Motor neuron (in vitro differentiated cells): ENCODE data around the gene SLC1A2. TPM values are rescaled to one million over a fixed set of nuclear protein-coding genes. Genes with fewer than 3 reads are reported as not detected.

Experiments
- ATAC-seq, 8 experiments: fragments of 200-7000 bp; cut with Tn5 transposase; replicated peaks in 6 of 8; 2 replicates each; pipeline ENCODE4 v1.8.0; 2021; ENCODE audit warnings: mild to moderate bottlenecking in 8 of 8, moderate library complexity in 8 of 8
- H3K27ac ChIP-seq, 2 donors: fragments of 250-450 bp; sonication (Bioruptor Pico); 2 replicates each; pipeline ENCODE4 v1.9.0; 2021; ENCODE audit warnings: antibody characterized with exemption in 2 of 2, mild to moderate bottlenecking in 2 of 2, moderate library complexity in 1 of 2
- H3K4me1 ChIP-seq, 2 donors: fragments of 250-450 bp; sonication (Bioruptor Pico); replicated peaks in 1 of 2; 2 replicates each; pipeline ENCODE4 v1.6.1; 2021; ENCODE audit warnings: antibody characterized with exemption in 2 of 2, mild to moderate bottlenecking in 2 of 2, moderate library complexity in 1 of 2
- H3K4me3 ChIP-seq, 5 donors: fragments of 250-450 bp; sonication (Bioruptor Pico); 2 replicates each; pipeline ENCODE4 v1.9.0; 2021; ENCODE audit warnings: antibody characterized with exemption in 5 of 5, mild to moderate bottlenecking in 5 of 5, moderate library complexity in 4 of 5
- WGBS, 10 experiments: fragments of 450-650 bp; shearing (Covaris generic); methylation state at CpG; one replicate each; pipeline ENCODE4 v1.0.0; 2022; 5-methylcytosine and 5-hydroxymethylcytosine counted together
- in situ Hi-C, 9 experiments: fragments of 400-800 bp; cut with MboI; loops; one replicate each; pipeline ENCODE4 v1.15.0; 2021; ENCODE audit warnings: low sequenced_read_pairs in 9 of 9, low pct_unique_long_range_greater_than_20kb in 2 of 9; ENCODE audit not compliant: unreplicated experiment in 9 of 9
- total RNA-seq, 8 experiments: library from RNA; unstranded; fragments of 300-600 nt; gene quantifications; 2 replicates each; pipeline versions ENCODE4 v1.2.3 to v1.2.4, GENCODE V29; 2022

SLC1A2 gene
- total RNA-seq, 8 experiments from 2014 or later: 1.3 to 96.2 (median 57.1) TPM

GRCh38 chr11:35313066-35313759, 106.1 kb downstream of the SLC1A2 start:
- in situ Hi-C loops: no loop called here
- Histone ChIP-seq H3K4me3 (no peak overlapping the region), H3K4me1 (peaks cover 2 to 6% of the 10 kb centered on the region in 2 donors), H3K27ac (no peak overlapping the region)
- WGBS, 10 experiments: 64 to 100% (median 76%) methylated on average over 1 to 7 of the region's 7 CpGs
- ATAC-seq: no peak

- Histone ChIP-seq H3K4me1 (peaks cover 9 to 16% of the 10 kb centered on the region in 2 donors), H3K27ac (no peak overlapping the region), H3K4me3 (no peak overlapping the region)
- in situ Hi-C loops: no loop called here
- ATAC-seq: peak in 3 of 8 experiments; percentile 45 to 94 (median 79)
- WGBS, 10 experiments: 0 to 100% (median 94%) methylated on average over 1 to 3 of the region's 3 CpGs; no CpG with 5 or more reads in 3 of the 10 experiments
These were observed 108.0 kb downstream of the SLC1A2 start for GRCh38 chr11:35311331-35311730.

GRCh38 chr11:35308157-35308556, 111.2 kb downstream of the SLC1A2 start:
- WGBS, 10 experiments: 60 to 100% (median 86%) methylated on average over 1 to 8 of the region's 9 CpGs
- Histone ChIP-seq H3K27ac (peak overlapping the region in 1 of 2 donors; percentile 37), H3K4me1 (peaks cover 9 to 16% of the 10 kb centered on the region in 2 donors), H3K4me3 (no peak overlapping the region)
- in situ Hi-C loops: no loop called here
- peak in 4 of 8 experiments; percentile 19 to 46 (median 35) for ATAC-seq

GRCh38 chr11:35307221-35307621, 112.1 kb downstream of the SLC1A2 start:
- peaks cover 9 to 16% of the 10 kb centered on the region in 2 donors for H3K4me1 ChIP-seq
- no peak for ATAC-seq
- in situ Hi-C loops: no loop called here
- H3K27ac ChIP-seq: peak overlapping the region in 1 of 2 donors; percentile 51
- 52 to 100% (median 99%) methylated on average over 2 to 4 of the region's 4 CpGs; no CpG with 5 or more reads in 2 of the 10 experiments for WGBS, 10 experiments
- no peak overlapping the region for H3K4me3 ChIP-seq

GRCh38 chr11:35305670-35306382, 113.5 kb downstream of the SLC1A2 start:
- in situ Hi-C loops: no loop called here
- Histone ChIP-seq H3K4me1 (peaks cover 9 to 16% of the 10 kb centered on the region in 2 donors), H3K4me3 (no peak overlapping the region), H3K27ac (no peak overlapping the region)
- WGBS, 10 experiments: 0 to 100% (median 86%) methylated on average over 1 to 11 of the region's 14 CpGs
- ATAC-seq: peak; percentile 30 to 89 (median 62)

GRCh38 chr11:35304900-35305460, 114.4 kb downstream of the SLC1A2 start:
- Histone ChIP-seq H3K4me3 (no peak overlapping the region), H3K4me1 (peaks cover 9 to 16% of the 10 kb centered on the region in 2 donors), H3K27ac (no peak overlapping the region)
- in situ Hi-C loops: no loop called here
- ATAC-seq: peak in 4 of 8 experiments; percentile 23 to 78 (median 64)
- 21 to 100% (median 81%) methylated on average over 1 to 5 of the region's 5 CpGs; no CpG with 5 or more reads in 2 of the 10 experiments for WGBS, 10 experiments

GRCh38 chr11:35304386-35304775, 115.0 kb downstream of the SLC1A2 start:
- in situ Hi-C loops: no loop called here
- ATAC-seq: peak in 2 of 8 experiments; percentile 8 to 54
- H3K4me1 ChIP-seq: peaks cover 9 to 16% of the 10 kb centered on the region in 2 donors
- WGBS, 10 experiments: 50 to 100% (median 100%) methylated on average over 1 to 2 of the region's 2 CpGs; no CpG with 5 or more reads in 3 of the 10 experiments
- no peak overlapping the region for H3K4me3 ChIP-seq
- H3K27ac ChIP-seq: no peak overlapping the region

- in situ Hi-C loops: no loop called here
- peak in 2 of 8 experiments; percentile 54 to 59 for ATAC-seq
- 16 to 100% (median 74%) methylated on average over 1 to 4 of the region's 6 CpGs for WGBS, 10 experiments
- Histone ChIP-seq H3K27ac (no peak overlapping the region), H3K4me1 (peaks cover 9 to 16% of the 10 kb centered on the region in 2 donors), H3K4me3 (no peak overlapping the region)
These were observed 115.6 kb downstream of the SLC1A2 start for GRCh38 chr11:35303596-35304385.

- peaks cover 0 to 2% of the 10 kb centered on the region in 2 donors for H3K4me1 ChIP-seq
- no peak overlapping the region for H3K27ac ChIP-seq
- in situ Hi-C loops: no loop called here
- WGBS, 10 experiments: 78 to 100% (median 100%) methylated on average over 2 to 4 of the region's 4 CpGs; no CpG with 5 or more reads in 5 of the 10 experiments
- ATAC-seq: no peak
- H3K4me3 ChIP-seq: no peak overlapping the region
These were observed 117.0 kb downstream of the SLC1A2 start for GRCh38 chr11:35302398-35302797.

GRCh38 chr11:35298369-35298768, 121.0 kb downstream of the SLC1A2 start:
- ATAC-seq: no peak
- Histone ChIP-seq H3K4me1 (no peaks in the 10 kb centered on the region), H3K4me3 (no peak overlapping the region), H3K27ac (no peak overlapping the region)
- 80 to 100% (median 100%) methylated on average over 1 of the region's 1 CpG; no CpG with 5 or more reads in 4 of the 10 experiments for WGBS, 10 experiments
- in situ Hi-C loops: no loop called here

GRCh38 chr11:35295751-35296150, 123.6 kb downstream of the SLC1A2 start:
- H3K4me3 ChIP-seq: no peak overlapping the region
- WGBS, 10 experiments: 86 to 100% (median 100%) methylated on average over 1 to 2 of the region's 2 CpGs; no CpG with 5 or more reads in 3 of the 10 experiments
- in situ Hi-C loops: no loop called here
- no peak overlapping the region for H3K27ac ChIP-seq
- ATAC-seq: no peak
- peaks cover 5 to 9% of the 10 kb centered on the region in 2 donors for H3K4me1 ChIP-seq

- WGBS, 10 experiments: 85 to 100% (median 98%) methylated on average over 1 to 4 of the region's 4 CpGs; no CpG with 5 or more reads in 2 of the 10 experiments
- ATAC-seq: no peak
- Histone ChIP-seq H3K4me3 (no peak overlapping the region), H3K27ac (no peak overlapping the region), H3K4me1 (peaks cover 5 to 9% of the 10 kb centered on the region in 2 donors)
- in situ Hi-C loops: no loop called here
These were observed 125.7 kb downstream of the SLC1A2 start for GRCh38 chr11:35293699-35294098.
